Body of pancreas (tissue), 4 donors: ENCODE measurements around the gene BANF2. TPM values are rescaled to one million over a fixed set of nuclear protein-coding genes. Genes with fewer than 3 reads are reported as not detected.

Source experiments
- ATAC-seq: fragments of 150-250 bp; one replicate; pipeline ENCODE4 v1.9.1; 2016
- DNase-seq, 4 donors: peaks; one replicate each; pipeline ENCODE4 v3.0.0-alpha.2; 2019
- H3K27ac ChIP-seq, 4 donors: fragments of 200-600 bp; sonication (generic); 1 replicate in 3 of 4; 2 replicates in 1 of 4; pipeline versions ENCODE4 v1.5.1 to v1.6.1; 2016 to 2019; ENCODE audit warnings: mild to moderate bottlenecking in 1 of 4, mixed read lengths in 1 of 4, moderate library complexity in 1 of 4
- H3K27me3 ChIP-seq, 2 donors: fragments of 200-600 bp; sonication (generic); one replicate each; pipeline ENCODE4 v1.6.0; 2016; ENCODE audit warnings: mild to moderate bottlenecking in 1 of 2
- H3K36me3 ChIP-seq, 2 donors: fragments of 200-600 bp; sonication (generic); replicated peaks in 1 of 2; 2 replicates each; pipeline ENCODE4 v1.5.1; 2016; ENCODE audit warnings: low read depth in 2 of 2; ENCODE audit not compliant: insufficient read depth in 1 of 2
- H3K4me1 ChIP-seq: fragments of 200-600 bp; sonication (generic); one replicate; pipeline ENCODE4 v1.6.0; 2016
- H3K4me3 ChIP-seq, 2 donors: fragments of 200-600 bp; sonication (generic); 1 replicate in 1 of 2; 2 replicates in 1 of 2; pipeline ENCODE4 v1.5.1; 2016 to 2019
- H3K9me3 ChIP-seq, 3 donors: fragments of 200-600 bp; sonication (generic); 1 replicate in 2 of 3; 2 replicates in 1 of 3; pipeline ENCODE4 v1.5.1; 2016
- POLR2A ChIP-seq, 3 donors: fragments of 450-650 bp; IDR thresholded peaks; one replicate each; pipeline ENCODE4 v1.6.1; 2016; ENCODE audit warnings: antibody characterized with exemption in 3 of 3, mild to moderate bottlenecking in 2 of 3
- WGBS, 2 donors: methylation state at CpG; one replicate each; pipeline ENCODE4 v1.1.5; 2017; 5-methylcytosine and 5-hydroxymethylcytosine counted together
- intact Hi-C: fragments of 100-400 bp; cut with DNase I; formaldehyde crosslinking; loops from one replicate; pipeline ENCODE4 v1.15.1; 2023
- total RNA-seq, 2 donors: library from RNA; depleted of rRNA; stranded (reverse); fragments of >200 nt; gene quantifications; one replicate each; pipeline ENCODE4 v1.1.0, GENCODE V29; 2016
- TF ChIP-seq, protein P1 (sequence below), 7 experiments: fragments of 450-650 bp in 4 of 7; fragments of 200-600 bp in 3 of 7; sonication (generic) in 3 of 7; IDR thresholded peaks; one replicate each; pipeline ENCODE4 v1.5.1; 2016 to 2019; ENCODE audit warnings: antibody characterized with exemption in 7 of 7

BANF2 gene
- total RNA-seq, 2 donors from 2014 or later, result 4.0 TPM; not detected in 1

DNA sequence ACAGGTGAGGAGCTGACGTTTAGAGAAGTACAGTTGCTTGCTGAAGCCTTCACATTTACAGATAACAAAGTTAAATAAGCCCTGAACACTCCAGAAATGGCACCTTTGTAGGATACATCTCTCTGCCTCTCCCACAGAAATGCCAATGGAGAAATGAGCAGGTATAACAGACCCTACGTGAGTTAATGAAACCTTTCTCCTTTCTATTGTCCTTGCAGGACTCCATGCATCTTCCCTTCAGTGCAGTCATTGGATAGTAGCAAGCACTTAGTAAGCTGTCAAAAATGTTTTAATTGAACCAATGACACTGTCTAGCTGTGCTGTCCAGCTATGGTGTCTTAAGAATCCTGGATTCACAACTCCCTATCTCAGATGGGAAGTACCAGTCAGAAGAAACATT, 9.6 kb upstream of the BANF2 start:
- intact Hi-C loops, result no loop called here
- no peak for ATAC-seq

DNA sequence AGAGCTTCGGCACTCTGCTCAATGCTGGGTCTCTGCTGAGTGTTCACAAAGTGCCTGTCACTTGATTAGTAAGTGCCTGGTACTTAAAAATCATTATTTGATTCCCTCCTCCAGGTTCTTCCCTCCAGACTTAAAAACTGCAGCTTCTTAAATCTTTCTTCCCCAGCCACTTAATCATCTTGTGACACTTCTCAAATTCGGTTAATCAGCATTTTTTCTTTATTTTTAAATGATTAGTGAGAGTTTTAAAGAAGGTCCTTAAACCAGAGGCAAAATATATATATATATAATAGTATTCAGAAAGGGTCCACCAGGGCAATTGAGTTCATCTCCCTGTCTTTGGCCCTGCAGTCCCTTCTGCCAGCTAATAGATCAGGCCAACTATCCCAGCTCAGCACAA, 8.0 kb upstream of the BANF2 start:
- intact Hi-C loops, result no loop called here
- peak in 1 of 4 donors; percentile 13 for DNase-seq
- Histone ChIP-seq H3K4me3 (no peak overlapping the region), H3K27ac (peak overlapping the region in 3 of 4 donors; percentile 79 to 86 (median 81)), H3K4me1 (peaks cover 60% of the 10 kb centered on the region), H3K27me3 (no peaks in the 10 kb centered on the region), H3K36me3 (no peaks in the 10 kb centered on the region), H3K9me3 (no peaks in the 10 kb centered on the region)
- WGBS, 2 donors, result 28 to 31% methylated on average over 2 of the region's 2 CpGs
- no peak for TF ChIP-seq POLR2A (IDR thresholded peaks at IDR 0.05)
- no peak for ATAC-seq

More for the DNA sequence above, 9.6 kb upstream of the BANF2 start:
- H3K27ac ChIP-seq, result peak overlapping the region in 1 of 4 donors; percentile 13
- peaks cover 69% of the 10 kb centered on the region for H3K4me1 ChIP-seq
- TF ChIP-seq POLR2A (IDR thresholded peaks at IDR 0.05), result no peak
- no peak for DNase-seq
- no peaks in the 10 kb centered on the region for H3K36me3 ChIP-seq
- WGBS, 2 donors, result 37 to 49% methylated on average over 2 of the region's 2 CpGs
- H3K27me3 ChIP-seq, result no peaks in the 10 kb centered on the region
- H3K9me3 ChIP-seq, result no peaks in the 10 kb centered on the region
- H3K4me3 ChIP-seq, result no peak overlapping the region

DNA sequence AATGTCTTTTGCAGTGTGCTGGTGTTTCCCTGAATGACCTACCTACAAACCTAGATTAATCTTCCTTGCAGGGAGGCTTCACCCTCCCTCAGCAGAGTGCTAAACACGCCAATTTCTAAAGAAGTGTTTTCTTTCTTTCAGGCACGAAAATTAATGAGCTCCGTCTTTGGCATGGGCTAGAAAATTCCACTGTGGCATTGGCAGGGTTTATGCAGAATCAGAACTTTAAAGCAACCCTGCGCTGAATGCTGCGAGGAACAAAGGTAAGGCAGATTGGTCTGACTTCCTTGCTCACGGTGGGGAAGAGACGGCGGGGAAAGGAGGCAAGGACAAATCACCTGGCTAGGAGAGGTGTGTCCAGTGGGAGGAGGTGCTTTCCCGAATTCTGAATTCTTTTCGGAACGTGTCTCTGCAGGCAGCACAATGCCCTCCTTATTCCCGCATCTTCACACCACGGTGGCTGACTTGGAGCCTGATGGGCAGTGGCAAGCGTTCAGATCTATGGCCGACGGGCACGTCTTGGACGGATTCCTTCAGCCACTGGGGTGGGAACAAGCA, 6.2 kb upstream of the BANF2 start:
- DNase-seq (peak in 3 of 4 donors; percentile 53 to 64 (median 54)), ATAC-seq (peak; percentile 68)
- Histone ChIP-seq H3K4me1 (peaks cover 76% of the 10 kb centered on the region), H3K27me3 (no peaks in the 10 kb centered on the region), H3K9me3 (no peaks in the 10 kb centered on the region), H3K27ac (peak overlapping the region; percentile 79 to 86 (median 82)), H3K4me3 (no peak overlapping the region), H3K36me3 (no peaks in the 10 kb centered on the region)
- WGBS, 2 donors, result 12 to 20% methylated on average over 18 of the region's 18 CpGs
- TF ChIP-seq, protein P1, sequence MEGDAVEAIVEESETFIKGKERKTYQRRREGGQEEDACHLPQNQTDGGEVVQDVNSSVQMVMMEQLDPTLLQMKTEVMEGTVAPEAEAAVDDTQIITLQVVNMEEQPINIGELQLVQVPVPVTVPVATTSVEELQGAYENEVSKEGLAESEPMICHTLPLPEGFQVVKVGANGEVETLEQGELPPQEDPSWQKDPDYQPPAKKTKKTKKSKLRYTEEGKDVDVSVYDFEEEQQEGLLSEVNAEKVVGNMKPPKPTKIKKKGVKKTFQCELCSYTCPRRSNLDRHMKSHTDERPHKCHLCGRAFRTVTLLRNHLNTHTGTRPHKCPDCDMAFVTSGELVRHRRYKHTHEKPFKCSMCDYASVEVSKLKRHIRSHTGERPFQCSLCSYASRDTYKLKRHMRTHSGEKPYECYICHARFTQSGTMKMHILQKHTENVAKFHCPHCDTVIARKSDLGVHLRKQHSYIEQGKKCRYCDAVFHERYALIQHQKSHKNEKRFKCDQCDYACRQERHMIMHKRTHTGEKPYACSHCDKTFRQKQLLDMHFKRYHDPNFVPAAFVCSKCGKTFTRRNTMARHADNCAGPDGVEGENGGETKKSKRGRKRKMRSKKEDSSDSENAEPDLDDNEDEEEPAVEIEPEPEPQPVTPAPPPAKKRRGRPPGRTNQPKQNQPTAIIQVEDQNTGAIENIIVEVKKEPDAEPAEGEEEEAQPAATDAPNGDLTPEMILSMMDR (IDR thresholded peaks at IDR 0.05), result no peak
- TF ChIP-seq POLR2A (IDR thresholded peaks at IDR 0.05), result peak in 1 of 3 donors; percentile 43
- intact Hi-C loops, result no loop called here

DNA sequence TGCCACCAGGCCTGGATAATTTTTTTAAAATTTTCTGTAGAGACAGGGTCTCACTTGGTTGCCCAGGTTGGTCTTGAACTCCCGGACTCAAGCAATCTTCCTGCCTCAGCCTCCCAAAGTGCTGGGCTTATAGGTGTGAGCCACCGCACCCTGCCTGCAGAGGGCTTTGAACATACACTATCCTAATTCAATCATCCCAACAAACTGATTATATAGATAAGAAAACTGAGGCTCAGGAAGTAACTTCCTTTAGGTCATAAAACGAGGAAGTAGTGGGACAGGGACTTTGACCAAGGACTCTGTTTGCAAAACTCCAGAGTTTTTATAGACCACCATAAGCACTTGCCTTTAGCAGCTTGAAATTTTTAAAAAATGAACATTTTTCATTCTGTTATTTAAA, 5.0 kb upstream of the BANF2 start:
- 48 to 79% methylated on average over 3 of the region's 3 CpGs for WGBS, 2 donors
- H3K4me1 ChIP-seq, result peaks cover 78% of the 10 kb centered on the region
- H3K27ac ChIP-seq, result peak overlapping the region in 3 of 4 donors; percentile 41 to 86 (median 79)
- no peaks in the 10 kb centered on the region for H3K27me3 ChIP-seq
- no peak for ATAC-seq
- DNase-seq, result peak in 1 of 4 donors; percentile 2
- H3K9me3 ChIP-seq, result no peaks in the 10 kb centered on the region
- no peaks in the 10 kb centered on the region for H3K36me3 ChIP-seq
- H3K4me3 ChIP-seq, result no peak overlapping the region
- intact Hi-C loops, result no loop called here
- TF ChIP-seq POLR2A (IDR thresholded peaks at IDR 0.05), result no peak
- TF ChIP-seq, protein P1 (IDR thresholded peaks at IDR 0.05), result no peak

DNA sequence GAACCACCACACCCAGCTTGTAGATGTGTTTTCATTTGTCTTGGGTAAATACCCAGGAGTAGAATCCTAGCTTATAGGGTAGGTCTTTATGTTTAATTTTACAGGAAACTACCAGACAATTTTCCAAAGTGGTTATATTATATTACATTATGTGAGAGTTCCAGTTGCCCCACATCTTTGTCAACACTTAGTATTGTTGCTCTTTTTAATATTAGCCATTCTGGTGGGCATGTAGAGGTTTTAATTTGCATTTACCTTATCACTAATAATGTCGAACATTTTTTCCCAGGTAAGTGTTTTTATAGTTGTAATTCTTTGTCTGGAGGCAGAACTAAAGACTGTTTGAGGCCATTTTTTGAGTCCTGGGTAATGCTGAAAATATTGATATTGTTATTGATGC, 3.5 kb upstream of the BANF2 start:
- intact Hi-C loops, result no loop called here
- Histone ChIP-seq H3K27me3 (no peaks in the 10 kb centered on the region), H3K27ac (peak overlapping the region in 2 of 4 donors; percentile 35 to 83), H3K4me3 (no peak overlapping the region), H3K36me3 (no peaks in the 10 kb centered on the region), H3K4me1 (peaks cover 80% of the 10 kb centered on the region), H3K9me3 (no peaks in the 10 kb centered on the region)
- TF ChIP-seq, protein P1 (IDR thresholded peaks at IDR 0.05), result no peak
- TF ChIP-seq POLR2A (IDR thresholded peaks at IDR 0.05), result no peak
- DNase-seq (no peak), ATAC-seq (no peak)
- WGBS, 2 donors, result 79 to 83% methylated on average over 1 of the region's 1 CpG

DNA sequence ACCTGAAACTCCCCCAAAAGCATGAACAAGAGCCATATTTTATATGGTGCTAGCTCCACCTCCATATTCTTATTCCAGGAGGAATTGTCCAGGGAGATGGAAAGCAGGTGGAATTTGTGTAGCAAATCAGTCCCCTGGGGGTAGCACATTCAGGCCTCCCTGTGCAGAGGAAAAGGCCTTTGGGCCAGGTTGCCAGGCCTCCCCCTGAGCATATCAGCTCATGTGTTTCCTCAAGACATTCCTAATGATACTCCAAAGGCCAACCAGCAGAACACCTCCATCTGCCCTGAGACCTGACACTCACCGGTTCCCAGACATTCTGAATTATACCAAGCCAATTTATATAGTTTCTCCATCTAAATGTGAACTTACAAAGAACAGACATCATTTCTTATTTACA, 2.6 kb upstream of the BANF2 start:
- no peak for ATAC-seq
- 36 to 40% methylated on average over 1 of the region's 1 CpG for WGBS, 2 donors
- TF ChIP-seq, protein P1 (IDR thresholded peaks at IDR 0.05), result no peak
- TF ChIP-seq POLR2A (IDR thresholded peaks at IDR 0.05), result no peak
- peak in 1 of 4 donors; percentile 13 for DNase-seq
- intact Hi-C loops, result no loop called here
- H3K4me3 ChIP-seq, result no peak overlapping the region
- no peaks in the 10 kb centered on the region for H3K9me3 ChIP-seq
- peaks cover 80% of the 10 kb centered on the region for H3K4me1 ChIP-seq
- no peaks in the 10 kb centered on the region for H3K27me3 ChIP-seq
- peak overlapping the region in 3 of 4 donors; percentile 83 to 85 (median 84) for H3K27ac ChIP-seq
- no peaks in the 10 kb centered on the region for H3K36me3 ChIP-seq
